AML-193 (cell line): ENCODE data around the gene MEGF8.
A peak's percentile ranks its signal among the peaks of the same experiment; 100 is the strongest.

Experiments used
- DNase-seq, 2 experiments: peaks; one replicate each; lab custom pipeline; 2025; lab: John Stamatoyannopoulos, UW

The MEGF8 gene

DNA sequence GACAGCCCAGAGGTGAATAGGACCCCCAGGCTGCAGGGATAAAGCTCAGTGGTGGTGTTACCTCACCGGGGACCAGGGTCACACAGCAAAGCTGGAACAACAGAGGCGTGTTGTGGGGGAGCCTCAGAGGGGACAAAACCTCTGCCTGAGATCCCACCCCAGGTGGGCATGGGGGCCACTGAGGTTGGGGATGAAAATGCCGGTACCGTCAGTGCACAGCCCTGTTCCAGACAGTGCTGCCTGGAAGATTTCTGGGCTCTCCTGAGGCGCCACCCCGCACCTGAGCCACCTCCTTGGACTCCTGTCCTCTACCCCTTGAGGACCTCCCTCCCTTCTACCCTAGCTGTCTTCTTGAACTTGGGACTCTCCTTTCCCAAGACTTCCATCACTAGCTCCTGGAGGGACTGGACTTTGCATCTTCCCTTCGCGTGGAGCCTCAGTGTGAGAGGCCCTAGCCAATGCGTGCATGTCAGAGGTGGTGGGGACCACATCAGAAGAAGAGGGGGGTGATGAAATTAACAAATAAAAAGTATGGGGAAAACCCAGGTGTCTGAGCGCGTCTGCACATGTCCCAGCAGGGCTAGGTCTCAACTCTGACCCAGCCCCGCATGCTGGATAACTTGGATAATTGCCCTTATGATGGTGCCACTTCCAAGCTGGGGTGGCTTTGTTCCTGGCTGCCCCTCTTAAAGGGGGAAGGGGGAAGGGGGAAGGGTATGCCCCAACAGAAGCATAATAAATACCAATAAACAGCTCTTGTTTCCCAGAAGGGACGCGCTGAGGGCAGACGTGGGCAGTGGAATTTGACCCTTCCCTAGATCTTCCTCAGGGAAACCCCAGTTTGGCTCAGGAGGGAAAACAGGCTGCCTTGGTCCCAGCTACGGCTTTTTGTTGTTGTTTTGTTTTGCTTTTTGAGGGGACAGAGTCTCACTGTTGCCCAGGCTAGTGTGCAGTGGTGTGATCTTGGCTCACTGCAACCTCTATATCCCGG is 53.1 kb downstream of the MEGF8 start:
- DNase-seq = no peak

DNA sequence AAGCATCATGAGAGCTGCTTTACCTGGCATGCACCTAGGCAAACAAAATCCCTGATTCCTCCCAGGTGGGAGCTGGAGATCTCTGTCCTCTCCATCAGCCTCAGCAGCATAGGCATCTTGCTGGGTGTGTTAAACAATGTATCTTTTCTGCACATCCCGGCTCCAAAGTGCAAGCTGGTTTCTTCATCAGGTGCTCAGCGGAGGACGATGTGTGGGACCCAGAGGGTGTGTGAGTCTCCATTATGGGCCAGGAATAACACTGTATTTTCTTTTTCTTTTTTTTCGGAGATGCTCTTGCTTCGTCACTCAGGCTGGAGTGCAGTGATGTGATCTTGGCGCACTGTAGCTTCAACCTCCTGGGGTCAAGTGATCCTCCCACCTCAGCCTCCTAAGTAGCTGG is 54.7 kb downstream of the MEGF8 start:
- DNase-seq = no peak

DNA sequence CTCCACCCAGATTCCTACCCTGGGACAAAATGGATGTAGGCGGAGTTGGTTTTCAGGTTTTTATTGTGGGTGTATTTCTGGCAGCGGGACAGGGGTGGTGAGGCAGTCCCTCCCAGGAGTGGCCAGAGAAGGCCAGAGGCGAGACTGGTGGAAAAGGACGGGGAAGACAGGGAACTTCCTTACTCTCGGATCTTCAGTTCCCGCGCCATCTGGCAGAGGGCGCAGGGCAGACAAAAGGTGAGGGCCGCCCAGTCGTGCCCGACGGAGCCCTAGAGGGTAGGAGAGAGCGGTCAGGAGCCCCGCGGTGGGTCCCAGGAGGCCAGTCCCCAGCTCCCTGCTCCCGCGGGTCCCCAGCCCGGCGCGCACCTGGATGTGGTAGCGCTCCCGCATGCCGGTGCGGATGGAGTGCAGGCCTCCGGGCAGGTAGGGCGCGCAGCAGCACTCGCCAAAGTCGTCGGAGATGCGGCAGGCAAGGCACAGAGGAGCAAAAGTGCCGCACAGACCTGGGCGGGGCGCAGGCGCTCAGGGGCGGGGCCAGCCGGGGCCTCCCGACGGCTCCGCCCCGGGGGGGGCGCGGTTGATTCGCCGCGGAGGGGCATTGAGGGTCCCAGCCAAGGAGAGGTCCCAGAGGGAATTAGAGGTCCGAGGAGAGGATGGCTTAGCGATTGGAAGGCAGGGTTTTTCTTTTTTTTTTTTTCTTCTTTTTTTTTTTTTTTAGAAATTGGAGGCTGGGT is 61.7 kb downstream of the MEGF8 start:
- DNase-seq = peak; percentile 24 to 40

DNA sequence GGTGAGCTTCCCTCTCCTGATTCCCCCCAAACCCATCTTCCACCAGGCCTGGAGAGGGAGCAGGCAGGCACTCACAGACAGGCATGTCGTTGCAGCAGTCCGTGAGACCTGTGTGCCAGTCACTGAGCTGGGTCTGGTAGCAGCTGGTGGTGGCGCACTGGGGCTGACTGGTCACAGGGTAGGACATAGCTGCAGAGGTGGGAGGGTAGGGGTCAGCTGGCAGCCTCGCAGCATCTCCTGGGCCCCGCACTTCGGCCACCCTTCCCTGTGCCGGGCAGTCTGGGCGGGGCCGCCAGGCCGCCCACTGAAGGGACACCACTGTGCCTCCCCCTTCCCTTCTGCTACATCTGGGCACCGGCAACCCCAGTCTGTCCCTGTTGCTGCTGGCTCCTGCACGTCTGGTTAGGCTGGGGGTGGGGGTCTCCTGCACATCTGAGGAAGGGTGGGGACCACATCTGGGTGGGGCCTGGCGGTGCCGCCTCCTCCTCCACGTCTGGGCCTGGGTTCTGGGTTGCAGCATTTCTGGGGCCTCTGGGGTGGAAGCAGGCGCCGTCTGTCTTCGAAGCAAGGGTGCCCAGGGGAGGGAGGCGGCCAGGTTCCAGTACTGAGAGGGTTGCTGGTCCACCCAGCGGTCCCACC is 63.5 kb downstream of the MEGF8 start:
- DNase-seq = no peak

DNA sequence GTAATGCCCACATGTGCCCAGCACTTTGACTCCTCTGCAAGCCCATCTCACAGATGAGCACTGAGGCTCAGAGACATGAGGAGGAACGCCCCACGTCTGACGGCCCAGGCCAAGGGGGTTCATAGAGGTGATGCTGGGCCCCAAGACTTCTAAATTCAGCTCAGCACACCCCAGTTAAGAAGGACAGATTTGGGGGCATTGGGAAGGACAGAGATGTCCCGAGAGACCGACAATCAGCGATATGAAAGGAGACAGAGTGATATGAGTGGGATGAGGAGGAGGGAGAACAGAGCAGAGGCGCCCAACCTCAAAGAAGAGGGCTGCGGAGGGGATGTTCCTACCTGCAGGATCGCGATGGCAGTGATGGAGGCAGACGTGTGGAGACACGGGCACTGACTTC is 64.5 kb downstream of the MEGF8 start, which contains the start of gene CNFN:
Gene CNFN, minus strand, starts transcription at position 399 of the 400 bp plus-strand sequence. CDS start 1,260 bp downstream, outside the sequence.
- no peak for DNase-seq

DNA sequence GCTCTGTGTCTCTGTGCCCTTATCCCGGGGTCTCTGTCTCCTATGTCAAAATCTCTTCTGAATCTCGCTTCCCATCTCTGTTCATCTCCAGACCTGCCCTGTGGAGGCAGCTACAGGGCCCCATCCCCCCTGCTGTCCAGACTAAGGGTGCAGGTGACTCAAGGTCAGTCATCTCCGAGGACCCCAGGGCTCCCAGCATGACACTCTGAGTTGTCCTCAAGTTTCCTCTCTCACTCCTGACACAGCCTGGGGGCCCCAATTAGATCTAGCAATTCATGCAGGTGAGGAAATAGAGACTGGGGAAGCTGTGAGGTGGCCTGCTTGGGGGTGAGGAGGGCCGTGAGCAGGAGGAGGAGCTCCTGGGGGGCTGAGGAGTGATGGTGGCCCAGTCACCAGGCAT is 66.7 kb downstream of the MEGF8 start:
- no peak for DNase-seq

DNA sequence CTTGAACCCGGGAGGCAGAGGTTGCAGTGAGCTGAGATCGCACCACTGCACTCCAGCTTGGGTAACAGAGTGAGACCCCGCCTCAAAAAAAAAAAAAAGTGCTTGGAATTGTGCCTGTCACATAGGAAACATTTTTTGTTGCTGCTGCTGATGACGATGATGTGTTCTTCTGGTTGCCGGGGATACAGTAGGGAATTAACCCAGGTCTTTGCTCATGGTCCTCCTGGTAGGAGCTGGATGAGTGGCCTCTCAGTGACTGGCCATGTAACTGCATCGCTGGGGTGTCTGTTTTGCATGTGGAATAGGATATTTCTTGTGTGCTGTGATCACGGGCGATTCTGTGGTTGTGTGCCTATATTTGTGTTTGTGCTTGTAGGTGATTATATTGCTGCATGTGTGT is 69.3 kb downstream of the MEGF8 start:
- no peak for DNase-seq

DNA sequence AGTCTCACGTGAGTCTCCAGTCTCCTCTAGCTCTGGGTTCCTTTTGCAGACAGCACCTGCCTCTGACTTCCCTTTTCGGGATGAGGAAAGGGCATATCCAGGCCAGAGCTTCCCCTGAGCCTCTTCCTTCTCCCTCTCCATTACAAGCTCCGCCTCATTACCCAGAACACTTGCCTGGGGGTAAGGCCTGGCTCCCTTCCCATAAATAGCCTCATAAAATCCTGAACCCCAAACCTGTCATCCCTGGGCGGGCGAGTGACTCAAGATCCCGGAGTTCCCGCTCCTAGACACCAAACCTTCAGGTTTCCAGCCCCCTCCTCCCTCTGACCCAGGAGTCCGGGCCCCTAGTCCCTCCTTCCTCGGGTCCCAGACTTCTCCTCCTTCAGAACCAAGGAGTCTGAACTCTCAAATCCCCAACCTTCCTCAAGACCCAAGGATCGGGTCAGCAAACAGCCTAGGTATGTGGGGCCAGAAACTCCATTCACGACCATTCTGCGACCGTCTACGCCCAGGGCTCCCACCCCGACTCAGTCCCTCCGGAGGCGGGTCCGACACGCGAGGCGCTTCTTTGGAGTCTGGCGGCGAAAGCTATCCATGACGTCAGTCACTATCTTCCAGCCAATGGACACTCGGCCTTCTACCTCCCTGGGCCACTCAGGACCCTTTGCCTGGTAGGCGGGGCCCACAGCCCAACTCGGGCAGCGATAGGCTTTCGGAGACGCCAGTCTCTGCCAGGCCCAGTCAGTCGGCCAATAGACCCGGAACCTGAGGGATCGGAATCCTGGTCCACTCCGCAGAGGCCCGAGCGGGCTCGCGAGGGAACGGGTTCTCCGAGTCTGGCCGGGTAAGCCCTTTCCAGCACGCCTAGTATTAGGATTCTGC is 71.2 kb downstream of the MEGF8 start:
- peak; percentile 94 to 97 for DNase-seq

DNA sequence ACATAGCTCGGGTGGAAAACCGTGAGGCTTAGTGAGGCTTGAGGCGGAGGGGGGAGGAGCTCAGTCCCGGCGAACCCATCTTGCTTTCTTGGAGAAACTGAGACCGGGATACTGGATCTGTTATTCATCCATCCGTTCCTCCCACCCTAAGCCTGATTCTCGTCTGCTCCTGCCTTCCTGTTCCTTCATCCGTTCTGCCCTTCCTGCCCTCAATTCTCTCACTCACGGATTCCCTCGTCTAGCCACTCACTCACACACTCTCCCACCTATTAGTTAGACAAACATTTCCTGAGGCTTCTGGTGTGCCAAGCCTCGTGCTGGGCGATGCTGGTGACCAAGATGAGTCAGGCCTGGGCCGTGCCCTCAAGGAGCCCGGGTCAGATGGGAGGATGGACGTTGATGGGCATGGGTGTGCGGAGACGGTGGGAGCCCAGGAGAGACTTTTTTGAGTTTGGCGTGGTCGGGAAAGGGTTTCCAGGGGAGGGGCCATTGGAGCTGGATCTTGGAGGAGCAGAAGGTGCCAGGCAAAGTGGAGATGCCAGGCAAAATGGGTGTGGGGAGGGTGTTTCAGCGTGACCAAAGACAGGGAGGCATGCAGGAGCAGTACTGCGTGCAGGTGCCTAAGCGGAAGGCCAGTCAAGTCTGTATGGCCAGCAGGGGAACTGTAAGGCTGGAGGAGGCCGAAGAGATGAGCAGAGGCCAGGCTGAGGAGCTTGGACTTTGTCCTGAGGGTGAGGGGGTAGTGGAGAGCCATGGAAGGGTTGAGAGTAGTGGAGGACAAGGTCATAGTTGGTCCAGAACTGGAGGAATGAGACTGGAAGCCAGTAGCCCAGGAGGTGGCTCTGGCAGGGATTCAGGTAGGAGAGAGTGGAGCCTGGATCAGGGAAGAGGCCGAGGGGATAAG is 72.1 kb downstream of the MEGF8 start:
- DNase-seq = no peak

DNA sequence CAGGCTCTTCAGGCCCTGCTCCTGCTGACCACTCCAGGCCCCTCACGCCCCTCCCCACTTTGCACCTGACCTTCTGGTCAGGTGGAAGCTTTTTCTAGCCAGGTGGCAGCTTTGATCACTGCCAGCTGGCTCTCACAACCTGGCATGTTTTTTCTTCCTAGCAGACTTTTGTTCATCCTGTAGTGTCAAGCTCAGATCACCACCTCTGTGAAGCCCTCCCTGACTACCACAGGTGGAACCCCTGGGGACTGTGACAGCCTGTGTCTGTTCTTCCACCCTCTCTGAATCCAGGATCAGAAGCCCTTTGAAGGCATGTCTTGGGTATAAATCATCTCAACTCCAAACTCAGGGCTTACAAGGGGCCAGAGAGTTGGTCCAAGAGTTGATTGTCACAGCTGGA is 75.0 kb downstream of the MEGF8 start:
- DNase-seq = no peak

DNA sequence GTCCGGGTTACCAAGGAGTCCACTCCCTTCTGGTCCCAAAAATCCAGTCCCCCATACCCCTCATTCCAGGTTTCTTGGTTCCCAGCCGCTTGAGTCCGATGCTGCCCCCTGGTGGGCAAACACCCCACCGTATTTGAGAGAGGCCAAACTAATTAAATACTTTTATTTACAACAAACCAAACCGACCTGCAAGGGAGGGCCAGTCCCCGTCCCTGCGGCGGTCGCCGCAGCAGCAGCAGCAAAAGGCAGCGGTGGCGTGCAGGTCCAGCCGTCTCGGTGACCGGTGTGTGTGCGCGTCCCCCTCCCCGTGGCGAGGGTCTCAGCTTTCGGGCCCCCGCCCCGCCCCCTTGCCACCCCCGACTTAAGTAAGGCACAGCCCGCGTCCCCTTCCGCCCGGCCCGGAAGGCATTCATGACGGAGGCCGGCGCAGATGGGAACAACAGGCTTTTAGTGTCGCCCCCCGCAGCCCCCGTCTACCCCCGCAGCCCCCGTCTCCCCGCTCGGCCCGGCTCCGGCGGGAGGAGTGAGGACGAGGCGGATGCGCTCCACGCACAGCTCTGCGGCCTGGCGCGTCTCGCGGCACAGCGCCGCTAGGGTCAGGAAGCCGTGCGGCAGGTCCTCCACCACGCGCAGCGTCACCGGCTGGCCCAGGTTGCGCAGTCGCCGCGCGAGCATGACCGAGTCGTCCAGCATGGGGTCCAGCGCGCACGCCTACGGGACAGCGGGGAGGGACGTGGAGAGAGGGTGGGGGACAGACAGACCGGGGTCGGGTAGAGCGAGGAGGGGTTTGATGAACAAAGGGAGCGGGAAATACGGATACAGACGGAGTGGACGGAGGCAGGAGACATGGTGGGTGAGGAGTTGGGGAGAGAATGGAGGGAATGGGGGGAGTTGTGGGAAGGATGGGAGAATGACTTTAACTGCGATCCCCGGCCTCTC is 76.2 kb downstream of the MEGF8 start:
- peak; percentile 45 to 59 for DNase-seq

DNA sequence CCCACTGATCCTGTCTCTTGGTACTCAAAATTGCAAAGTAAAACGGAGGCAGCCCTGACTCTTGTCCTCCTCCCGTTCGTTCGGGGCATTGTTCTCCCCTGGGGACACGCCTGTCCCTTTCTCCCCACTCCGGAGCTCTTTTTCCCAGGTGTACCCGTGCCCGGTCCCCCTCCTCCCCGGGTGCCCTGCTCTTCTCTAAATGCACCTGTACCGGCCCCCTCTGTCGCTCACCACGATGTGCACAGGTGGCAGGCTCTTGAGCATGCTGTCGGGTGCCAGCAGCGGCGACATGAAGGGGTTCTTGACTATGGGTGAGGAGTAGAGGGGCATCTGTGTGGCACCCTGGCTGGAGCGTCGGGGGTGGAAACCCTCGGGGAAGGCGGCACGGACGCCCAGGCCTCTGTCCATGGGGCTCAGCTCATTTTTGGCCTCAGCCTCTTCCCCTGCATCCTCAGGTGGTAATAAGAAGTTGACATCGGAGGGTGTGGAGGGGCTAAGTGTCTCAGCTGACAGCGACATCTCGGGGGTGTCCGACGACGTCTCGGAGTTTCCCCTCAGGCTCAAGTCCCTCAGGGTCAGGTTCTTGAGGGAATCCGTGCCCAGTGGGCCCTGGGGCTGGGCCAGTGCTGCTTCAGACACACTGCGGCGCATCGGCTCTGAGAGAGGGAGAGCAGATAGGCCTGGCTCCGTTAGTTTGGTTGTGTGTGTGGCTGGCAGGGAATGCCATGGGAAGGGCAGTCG is 77.1 kb downstream of the MEGF8 start:
- DNase-seq = no peak

DNA sequence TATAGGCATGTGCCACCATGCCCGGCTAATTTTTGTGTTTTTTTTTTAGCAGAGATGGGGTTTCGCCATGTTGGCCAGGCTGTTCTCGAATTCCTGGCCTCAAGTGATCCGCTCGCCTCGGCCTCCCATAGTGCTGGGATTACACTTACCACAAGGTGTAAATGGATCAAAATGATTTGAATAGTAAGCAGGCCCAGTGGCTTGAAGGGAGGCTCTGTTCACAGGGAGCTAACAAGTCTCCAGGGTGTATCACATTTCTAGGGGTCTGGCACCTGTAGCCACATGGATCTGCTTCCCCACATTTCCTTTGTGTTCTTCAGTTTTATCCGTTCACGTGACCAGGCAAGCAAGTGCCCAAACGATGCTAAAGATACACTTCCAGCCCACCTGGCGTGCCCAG is 78.2 kb downstream of the MEGF8 start:
- no peak for DNase-seq

DNA sequence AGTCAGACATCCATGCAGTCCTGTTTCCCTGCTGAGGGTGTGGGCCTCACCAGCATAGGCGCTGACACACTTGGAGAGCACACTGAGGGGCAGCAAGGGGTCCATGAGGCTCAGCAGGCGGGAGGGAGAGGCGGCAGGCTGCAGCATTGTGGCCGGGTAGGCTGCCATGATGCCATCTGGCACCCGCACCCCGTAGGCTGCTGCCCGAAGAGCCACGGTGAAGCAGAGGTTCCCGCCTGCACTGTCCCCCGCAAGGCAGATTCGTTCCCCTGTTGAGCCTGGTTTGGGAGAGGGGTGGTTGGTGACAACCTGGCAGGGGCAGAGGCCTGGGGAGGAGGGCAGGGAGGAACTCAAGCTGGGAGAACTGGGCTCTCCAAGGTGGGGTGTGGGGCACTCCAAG is 80.7 kb downstream of the MEGF8 start:
- DNase-seq = no peak

DNA sequence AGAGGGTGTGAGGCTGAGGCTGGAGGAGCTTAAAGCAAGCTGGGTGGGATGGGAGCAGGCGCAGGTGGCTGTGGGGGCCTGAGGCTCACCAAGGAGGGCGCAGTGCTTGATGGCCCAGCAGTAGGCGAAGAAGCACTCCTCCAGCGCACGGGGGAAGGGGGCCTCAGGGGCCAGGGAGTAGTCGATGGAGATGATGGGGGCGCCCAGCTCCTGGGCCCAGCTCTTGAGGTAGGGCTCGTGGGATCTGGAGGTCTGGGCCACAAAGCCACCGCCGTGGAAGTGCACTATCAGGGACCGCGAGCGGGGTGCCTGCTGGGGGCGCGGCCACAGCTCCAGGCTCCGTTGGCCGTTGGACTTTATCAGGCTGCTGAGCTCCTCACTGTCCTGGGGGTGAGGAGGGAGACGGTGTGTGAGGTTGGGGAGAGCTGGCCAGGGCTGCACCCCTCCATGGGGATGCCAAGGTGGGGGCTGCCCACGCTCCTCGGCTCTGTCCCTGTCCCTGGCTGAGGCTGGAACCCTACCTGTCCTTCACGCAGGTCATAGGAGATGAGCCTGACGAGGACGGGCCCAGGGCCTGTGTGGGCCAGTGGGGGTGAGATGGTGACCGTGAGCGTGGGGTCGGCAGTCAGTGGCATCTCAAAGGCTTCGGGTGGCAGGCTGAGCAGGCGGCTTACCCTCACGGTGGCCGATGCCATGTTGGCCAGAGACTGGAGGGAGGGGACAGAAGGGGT is 81.8 kb downstream of the MEGF8 start:
- DNase-seq = no peak

DNA sequence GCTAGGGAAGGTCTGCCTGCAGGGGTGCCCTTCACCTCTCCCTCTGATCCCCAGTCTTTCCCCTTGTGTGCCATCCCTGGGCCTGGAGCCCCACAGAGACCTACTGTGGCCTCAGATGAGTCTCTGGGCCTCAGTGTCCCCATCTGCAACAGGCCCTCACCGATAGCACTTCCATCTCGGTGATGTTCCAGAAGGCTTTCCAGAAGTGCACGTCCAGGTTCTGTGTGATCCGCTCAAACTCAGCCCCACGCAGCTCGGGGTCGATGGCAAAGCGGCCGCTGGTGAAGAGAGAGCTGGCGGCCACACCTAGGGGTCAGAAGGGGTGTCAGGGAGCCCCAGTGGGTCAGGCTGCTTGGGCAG is 82.4 kb downstream of the MEGF8 start:
- no peak for DNase-seq

DNA sequence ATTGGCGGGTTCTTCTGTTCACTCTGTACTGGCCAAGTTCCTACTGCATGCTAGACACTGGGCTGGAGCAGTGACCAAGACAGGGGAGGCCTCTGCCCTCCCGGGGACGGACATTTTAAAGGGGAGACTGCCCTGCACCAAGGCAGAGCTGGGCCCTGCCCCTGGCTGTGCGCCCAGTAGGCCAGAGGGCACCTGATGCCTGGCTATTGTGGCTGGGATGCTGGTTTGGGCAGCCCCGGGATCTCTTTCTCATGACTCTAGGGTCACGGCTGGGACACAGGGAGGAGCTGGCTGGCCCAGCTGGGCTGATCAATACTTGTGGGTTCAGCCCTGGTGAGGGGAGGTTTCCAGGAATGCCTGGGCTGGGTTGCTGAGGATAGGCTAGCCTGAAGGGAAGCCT is 84.0 kb downstream of the MEGF8 start:
- no peak for DNase-seq

DNA sequence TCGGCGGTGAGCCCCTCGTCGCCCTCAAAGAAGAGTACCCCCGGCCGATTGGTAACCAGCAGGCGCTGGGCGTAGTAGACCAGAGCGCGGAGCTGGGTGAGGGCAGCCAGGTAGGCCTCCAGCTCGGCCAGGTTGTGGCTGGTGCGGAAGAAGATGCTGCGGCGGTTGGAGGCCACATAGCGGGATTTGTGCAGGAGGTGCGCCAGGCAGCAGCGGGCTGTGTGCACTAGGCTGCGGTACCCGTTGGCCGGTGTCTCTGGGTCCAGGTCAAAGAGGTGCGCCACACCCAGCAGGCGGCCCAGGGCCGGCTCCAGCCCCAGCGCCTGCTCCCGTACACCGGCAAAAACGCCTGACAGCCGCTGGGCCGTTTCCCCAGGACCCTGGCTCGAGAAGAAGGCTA is 84.9 kb downstream of the MEGF8 start:
- no peak for DNase-seq
